ENCODE results near the gene JUN. TPM values are rescaled to one million over a fixed set of nuclear protein-coding genes. Genes with fewer than 3 reads are reported as not detected.
A peak's percentile ranks its signal among the peaks of the same experiment; 100 is the strongest.

Gene JUN
- total and polyA plus RNA-seq, 12 donors, result 29.4 to 250 (median 57.7) TPM

- Histone ChIP-seq H3K27ac (peak overlapping the region; percentile 92 to 100 (median 99)), H3K27me3 (no peaks in the 10 kb centered on the region), H3K9me3 (replicated peaks in 1 of 3) (no peaks in the 10 kb centered on the region), H3K4me3 (peak overlapping the region; percentile 52 to 78 (median 55)), H3K36me3 (replicated peaks in 1 of 2) (peaks cover 0 to 7% of the 10 kb centered on the region in 2 donors), H3K4me1 (replicated peaks in 1 of 2) (peaks cover 12 to 32% of the 10 kb centered on the region in 2 donors)
- DNase-seq, result peak; percentile 86 to 97 (median 93)
- 0% methylated on average over 7 to 56 of the region's 56 CpGs for WGBS, 4 donors
- intact Hi-C loops (cut with DNase I), result loop anchor here in 1 of 2 donors (10.0 kb wide), 1 partner anchor 370 kb away; no protein-coding TSS in a partner anchor
- peak; percentile 45 to 86 for TF ChIP-seq POLR2A (IDR thresholded peaks at IDR 0.05)
- TF ChIP-seq CTCF (IDR thresholded peaks at IDR 0.05), result peak; percentile 22 to 78 (median 68)
Measured at GRCh38 chr1:58784758-58785441, 1.1 kb upstream of the JUN start.

GRCh38 chr1:58783090-58783992, 506 bp downstream of the JUN start:
- Histone ChIP-seq H3K36me3 (replicated peaks in 1 of 2) (peaks cover 0 to 7% of the 10 kb centered on the region in 2 donors), H3K27ac (peak overlapping the region; percentile 99 to 100 (median 99)), H3K9me3 (replicated peaks in 1 of 3) (no peaks in the 10 kb centered on the region), H3K27me3 (no peaks in the 10 kb centered on the region), H3K4me1 (replicated peaks in 1 of 2) (peaks cover 12 to 36% of the 10 kb centered on the region in 2 donors), H3K4me3 (peak overlapping the region; percentile 62 to 84 (median 78))
- intact Hi-C loops (cut with DNase I), result loop anchor here in 1 of 2 donors (10.0 kb wide), 1 partner anchor 371 kb away; no protein-coding TSS in a partner anchor
- peak; percentile 2 to 100 for TF ChIP-seq POLR2A (IDR thresholded peaks at IDR 0.05)
- TF ChIP-seq CTCF (IDR thresholded peaks at IDR 0.05), result peak in 3 of 6 experiments; percentile 8 to 22 (median 12)
- 0 to 1% (median 0%) methylated on average over 23 to 86 of the region's 86 CpGs for WGBS, 4 donors
- DNase-seq, result peak; percentile 55 to 87 (median 77)

GRCh38 chr1:58782178-58783089, 1.4 kb downstream of the JUN start:
- intact Hi-C loops (cut with DNase I), result loop anchor here in 1 of 2 donors (10.0 kb wide), 1 partner anchor 372 kb away; no protein-coding TSS in a partner anchor
- H3K27me3 ChIP-seq, result no peaks in the 10 kb centered on the region
- peaks cover 12 to 36% of the 10 kb centered on the region in 2 donors for H3K4me1 ChIP-seq (replicated peaks in 1 of 2)
- peak; percentile 59 to 80 (median 67) for DNase-seq
- H3K4me3 ChIP-seq, result peak overlapping the region; percentile 62 to 84 (median 78)
- 1 to 2% (median 1%) methylated on average over 21 to 82 of the region's 82 CpGs for WGBS, 4 donors
- H3K9me3 ChIP-seq (replicated peaks in 1 of 3), result no peaks in the 10 kb centered on the region
- peak in 1 of 2 donors; percentile 45 for TF ChIP-seq POLR2A (IDR thresholded peaks at IDR 0.05)
- peak in 1 of 6 experiments; percentile 22 for TF ChIP-seq CTCF (IDR thresholded peaks at IDR 0.05)
- peak overlapping the region; percentile 99 to 100 (median 99) for H3K27ac ChIP-seq
- H3K36me3 ChIP-seq (replicated peaks in 1 of 2), result peaks cover 0 to 7% of the 10 kb centered on the region in 2 donors

All from adrenal gland (tissue), 12 donors.